Measurements from ENCODE around the gene SPCS3.
"Not testable (repeated sequence)": the region's sequence is repeated elsewhere in the genome, so short reads cannot be mapped to it uniquely, and the experiment has no call there.

GRCh38 chr4:176279560-176279959 is 40.2 kb upstream of the SPCS3 start:
- not testable (repeated sequence) for TF ChIP-seq CTCF (IDR thresholded peaks at IDR 0.05; ENCODE audit: low read depth, low read length); POLR2A (IDR thresholded peaks at IDR 0.05; ENCODE audit: extremely low read depth, insufficient read length); MAX (IDR thresholded peaks at IDR 0.05; ENCODE audit: low read depth, low read length); MYC (IDR thresholded peaks at IDR 0.05; ENCODE audit: low read depth, low read length)
